Measurements from ENCODE around the gene SYDE1.

- TF ChIP-seq CTCF (IDR thresholded peaks at IDR 0.05) (no peak), POLR2A (IDR thresholded peaks at IDR 0.05) (no peak)
These were observed 14.2 kb upstream of the SYDE1 start for GRCh38 chr19:15093001-15093400.

Measured in uterus (tissue), 2 donors.